ENCODE measurements around the gene TENM4. TPM values are rescaled to one million over a fixed set of nuclear protein-coding genes. Genes with fewer than 3 reads are reported as not detected.

The TENM4 gene
- total RNA-seq, 1 experiment from 2014 or later, result 25.0 TPM

- ChIA-PET CTCF (no interaction called here), POLR2A (interaction anchor here (0.6 kb wide), 1 partner anchor 21 kb away, joined by 6 read pairs; no protein-coding TSS in a partner anchor)
- TF ChIP-seq TEAD1 (CRISPR knock-in tag; IDR thresholded peaks at IDR 0.05) (no peak), FOXP4 (CRISPR knock-in tag; IDR thresholded peaks at IDR 0.05) (no peak), ZNF396 (CRISPR knock-in tag; IDR thresholded peaks at IDR 0.05; ENCODE audit: borderline replicate concordance) (no peak), ERG (CRISPR knock-in tag; IDR thresholded peaks at IDR 0.05) (no peak), MXD4 (CRISPR knock-in tag; IDR thresholded peaks at IDR 0.05; ENCODE audit: borderline replicate concordance) (no peak), RORB (CRISPR knock-in tag; IDR thresholded peaks at IDR 0.05) (no peak), IRF1 (CRISPR knock-in tag; IDR thresholded peaks at IDR 0.05) (no peak), ATF3 (CRISPR knock-in tag; conservative IDR thresholded peaks at IDR 0.05) (no peak)
- ATAC-seq, result no peak; the same call in 1 of the 2 replicates
- Mint-ChIP-seq H3K4me3 (no peak overlapping the region), H3K36me3 (no peaks in the 10 kb centered on the region), H3K27ac (no peak overlapping the region), H3K9me3 (peaks cover 9% of the 10 kb centered on the region; the same call in 1 of the 2 replicates), H3K4me1 (peaks cover 13% of the 10 kb centered on the region), H3K27me3 (ENCODE audit: low read depth) (no peaks in the 10 kb centered on the region)
- DNase-seq (ENCODE audit: low spot score), result no peak
Observed at GRCh38 chr11:79119491-79120284, 321.1 kb downstream of the TENM4 start.

- ChIA-PET POLR2A (no interaction called here), CTCF (interaction anchor here (1.3 kb wide), 1 partner anchor 17 kb away, joined by 5 read pairs; no protein-coding TSS in a partner anchor)
- H3K4me1 Mint-ChIP-seq, result peaks cover 17% of the 10 kb centered on the region
- no peak overlapping the region for H3K4me3 Mint-ChIP-seq
- ATAC-seq (no peak), DNase-seq (ENCODE audit: low spot score) (no peak)
- no peak overlapping the region for H3K27ac Mint-ChIP-seq
- H3K36me3 Mint-ChIP-seq, result no peaks in the 10 kb centered on the region
- H3K27me3 Mint-ChIP-seq (ENCODE audit: low read depth), result no peaks in the 10 kb centered on the region
- peaks cover 9% of the 10 kb centered on the region; the same call in 1 of the 2 replicates for H3K9me3 Mint-ChIP-seq
- no peak for TF ChIP-seq CBFB (CRISPR knock-in tag; IDR thresholded peaks at IDR 0.05; ENCODE audit: low read depth)
- TF ChIP-seq AR (CRISPR knock-in tag; IDR thresholded peaks at IDR 0.05), result no peak
- TF ChIP-seq ZNF263 (CRISPR knock-in tag; IDR thresholded peaks at IDR 0.05; ENCODE audit: low read depth), result no peak
- TF ChIP-seq NFYB (CRISPR knock-in tag; conservative IDR thresholded peaks at IDR 0.05; ENCODE audit: low read depth), result no peak
- TF ChIP-seq MYBL2 (CRISPR knock-in tag; IDR thresholded peaks at IDR 0.05), result no peak
- no peak for TF ChIP-seq CTCF (IDR thresholded peaks at IDR 0.05)
- TF ChIP-seq ZNF671 (CRISPR knock-in tag; IDR thresholded peaks at IDR 0.05), result no peak
- no peak for TF ChIP-seq SMAD3 (CRISPR knock-in tag; IDR thresholded peaks at IDR 0.05; ENCODE audit: borderline replicate concordance)
- no peak for TF ChIP-seq MLX (CRISPR knock-in tag; IDR thresholded peaks at IDR 0.05)
- no peak for TF ChIP-seq ZNF532 (CRISPR knock-in tag; IDR thresholded peaks at IDR 0.05; ENCODE audit: borderline replicate concordance)
- TF ChIP-seq TCF7 (CRISPR knock-in tag; IDR thresholded peaks at IDR 0.05; ENCODE audit: low read depth), result no peak
- no peak for TF ChIP-seq JUN (CRISPR knock-in tag; IDR thresholded peaks at IDR 0.05)
Observed at GRCh38 chr11:79117488-79117887, 323.3 kb downstream of the TENM4 start.

Measured in WTC11 (cell line).